ENCODE data around the gene TTLL11. TPM values are rescaled to one million over a fixed set of nuclear protein-coding genes. Genes with fewer than 3 reads are reported as not detected.
A peak's percentile ranks its signal among the peaks of the same experiment; 100 is the strongest.

The TTLL11 gene
- total RNA-seq, 6 experiments from 2014 or later = 6.9 to 10.2 (median 8.3) TPM

GRCh38 chr9:121863955-121864354 lies 229.2 kb downstream of the TTLL11 start:
- Mint-ChIP-seq H3K27me3 (ENCODE audit: insufficient read depth) (no peaks in the 10 kb centered on the region; the same call in none of the 2 replicates), H3K9me3 (no peaks in the 10 kb centered on the region), H3K4me1 (ENCODE audit: low read depth) (peaks cover 37% of the 10 kb centered on the region), H3K27ac (peak overlapping the region; percentile 28), H3K36me3 (ENCODE audit: low read depth) (peaks cover 7% of the 10 kb centered on the region; the same call in 1 of the 2 replicates), H3K4me3 (no peak overlapping the region)
- TF ChIP-seq CTCF (IDR thresholded peaks at IDR 0.05) = no peak
- DNase-seq = peak; percentile 42

DNA sequence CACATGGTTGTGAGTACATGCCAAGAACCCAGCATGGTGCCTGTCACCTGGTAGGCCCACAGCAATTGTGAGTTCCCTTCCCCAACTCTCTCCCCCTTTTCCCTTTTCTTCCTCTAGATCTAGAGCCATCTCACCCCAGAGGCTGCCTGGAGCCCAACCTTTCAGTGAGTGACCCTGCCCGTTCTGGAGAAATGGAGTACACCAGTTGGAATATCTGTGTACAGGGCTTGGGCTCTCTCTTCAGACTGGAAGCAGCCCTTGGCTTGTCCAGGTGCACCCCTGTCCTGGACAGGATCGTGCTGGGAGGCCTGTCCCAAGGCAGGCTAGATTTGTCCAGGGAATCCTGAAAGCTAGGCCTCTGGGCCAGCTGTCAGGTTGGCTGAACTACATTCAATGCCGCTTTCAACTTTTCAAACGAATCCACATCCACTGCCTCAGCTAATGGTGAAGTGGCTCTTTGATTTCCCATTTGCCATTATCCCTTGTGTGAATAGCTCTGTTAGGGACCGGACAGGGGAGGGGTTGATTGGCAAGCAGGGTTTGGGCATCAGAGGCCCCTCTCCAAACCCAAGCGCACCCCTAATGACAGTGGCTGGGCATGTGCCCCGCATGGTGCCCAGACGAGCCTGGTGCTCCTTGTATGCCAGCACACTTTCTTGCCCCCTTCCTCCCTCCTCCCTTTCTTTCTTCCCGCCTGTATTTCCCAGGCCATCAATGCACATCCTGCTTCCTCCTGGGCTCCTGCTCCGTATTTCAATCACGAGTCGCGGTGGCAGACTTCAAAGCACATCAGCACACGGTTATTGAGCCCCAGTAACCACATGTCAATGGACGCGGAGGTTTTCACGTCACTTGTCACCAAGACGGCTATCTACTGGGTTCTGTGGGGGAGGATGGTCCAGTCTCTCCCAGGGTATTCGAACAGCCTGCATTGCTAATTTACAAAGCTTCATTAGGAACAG lies 230.5 kb downstream of the TTLL11 start:
- no peaks in the 10 kb centered on the region for H3K9me3 Mint-ChIP-seq
- DNase-seq = no peak
- no peaks in the 10 kb centered on the region for H3K36me3 Mint-ChIP-seq (ENCODE audit: low read depth)
- H3K27ac Mint-ChIP-seq = no peak overlapping the region
- H3K4me1 Mint-ChIP-seq (ENCODE audit: low read depth) = peaks cover 37% of the 10 kb centered on the region
- H3K4me3 Mint-ChIP-seq = no peak overlapping the region
- H3K27me3 Mint-ChIP-seq (ENCODE audit: insufficient read depth) = no peaks in the 10 kb centered on the region; the same call in none of the 2 replicates
- no peak for TF ChIP-seq CTCF (IDR thresholded peaks at IDR 0.05)

- Mint-ChIP-seq H3K4me3 (no peak overlapping the region), H3K36me3 (ENCODE audit: low read depth) (no peaks in the 10 kb centered on the region), H3K4me1 (ENCODE audit: low read depth) (peaks cover 37% of the 10 kb centered on the region), H3K27me3 (ENCODE audit: insufficient read depth) (no peaks in the 10 kb centered on the region; the same call in none of the 2 replicates), H3K27ac (no peak overlapping the region), H3K9me3 (no peaks in the 10 kb centered on the region)
- peak; percentile 36 for DNase-seq
- peak; percentile 73 for TF ChIP-seq CTCF (IDR thresholded peaks at IDR 0.05)
Measured at GRCh38 chr9:121861501-121862180, 231.5 kb downstream of the TTLL11 start.

GRCh38 chr9:121860744-121861143 lies 232.4 kb downstream of the TTLL11 start:
- no peaks in the 10 kb centered on the region; the same call in none of the 2 replicates for H3K27me3 Mint-ChIP-seq (ENCODE audit: insufficient read depth)
- H3K4me3 Mint-ChIP-seq = no peak overlapping the region; the same call in 1 of the 2 replicates
- no peaks in the 10 kb centered on the region for H3K36me3 Mint-ChIP-seq (ENCODE audit: low read depth)
- TF ChIP-seq CTCF (IDR thresholded peaks at IDR 0.05) = no peak
- H3K4me1 Mint-ChIP-seq (ENCODE audit: low read depth) = peaks cover 37% of the 10 kb centered on the region
- H3K9me3 Mint-ChIP-seq = no peaks in the 10 kb centered on the region
- peak overlapping the region; percentile 36; the same call in 1 of the 2 replicates for H3K27ac Mint-ChIP-seq
- DNase-seq = peak; percentile 85

- Mint-ChIP-seq H3K4me1 (ENCODE audit: low read depth) (peaks cover 37% of the 10 kb centered on the region), H3K4me3 (no peak overlapping the region), H3K9me3 (no peaks in the 10 kb centered on the region), H3K27me3 (ENCODE audit: insufficient read depth) (no peaks in the 10 kb centered on the region; the same call in none of the 2 replicates), H3K36me3 (ENCODE audit: low read depth) (no peaks in the 10 kb centered on the region), H3K27ac (peak overlapping the region; percentile 36; the same call in 1 of the 2 replicates)
- no peak for DNase-seq
- TF ChIP-seq CTCF (IDR thresholded peaks at IDR 0.05) = no peak
Measured at GRCh38 chr9:121860213-121860612, 232.9 kb downstream of the TTLL11 start.
